Measurements from ENCODE around the gene HSD11B1L. TPM values are rescaled to one million over a fixed set of nuclear protein-coding genes. Genes with fewer than 3 reads are reported as not detected.

HSD11B1L gene
- total RNA-seq, 3 donors from 2014 or later (not counting 1 experiment from before 2014, with no cell fraction given) = 1.1 to 3.7 (median 3.0) TPM

GRCh38 chr19:5646703-5647102 is 34.1 kb upstream of the HSD11B1L start:
- H3K9me3 ChIP-seq (ENCODE audit: control insufficient read depth, insufficient read depth, low read length) = no peaks in the 10 kb centered on the region
- intact Hi-C loops (cut with micrococcal nuclease) = no loop called here
- no peak overlapping the region for H3K4me3 ChIP-seq (ENCODE audit: low read length)
- no peak overlapping the region for H3K27ac ChIP-seq (ENCODE audit: low read length)
- Mint-ChIP-seq H3K4me1 (peaks cover 28 to 40% of the 10 kb centered on the region in 2 donors), H3K9me3 (no peaks in the 10 kb centered on the region), H3K27ac (peak overlapping the region; percentile 36 to 66), H3K27me3 (ENCODE audit: low read depth in 2 of 2) (no peaks in the 10 kb centered on the region), H3K4me3 (no peak overlapping the region), H3K36me3 (peaks cover 50% of the 10 kb centered on the region)
- 87% methylated on average over 4 of the region's 4 CpGs for WGBS (ENCODE audit: insufficient coverage)
- no peaks in the 10 kb centered on the region for H3K27me3 ChIP-seq (ENCODE audit: control insufficient read depth, insufficient read depth, low read length)
- ATAC-seq (no peak), DNase-seq (no peak)
- H3K36me3 ChIP-seq (ENCODE audit: control insufficient read depth, insufficient read depth, low read length) = peaks cover 78% of the 10 kb centered on the region
- TF ChIP-seq CTCF (IDR thresholded peaks at IDR 0.05) = no peak
- H3K4me1 ChIP-seq (ENCODE audit: control insufficient read depth, insufficient read depth, low read length) = no peaks in the 10 kb centered on the region

GRCh38 chr19:5648464-5648863 is 32.4 kb upstream of the HSD11B1L start:
- peak overlapping the region in 1 of 2 donors; percentile 12 for H3K27ac Mint-ChIP-seq
- H3K27me3 Mint-ChIP-seq (ENCODE audit: low read depth in 2 of 2) = no peaks in the 10 kb centered on the region
- H3K4me1 Mint-ChIP-seq = peaks cover 28 to 35% of the 10 kb centered on the region in 2 donors
- ATAC-seq (no peak), DNase-seq (no peak)
- H3K36me3 Mint-ChIP-seq = peaks cover 48% of the 10 kb centered on the region
- TF ChIP-seq CTCF (IDR thresholded peaks at IDR 0.05) = no peak
- no peak overlapping the region for H3K4me3 Mint-ChIP-seq
- WGBS (ENCODE audit: insufficient coverage) = 100% methylated on average over 3 of the region's 11 CpGs
- Histone ChIP-seq H3K4me1 (ENCODE audit: control insufficient read depth, insufficient read depth, low read length) (no peaks in the 10 kb centered on the region), H3K27me3 (ENCODE audit: control insufficient read depth, insufficient read depth, low read length) (no peaks in the 10 kb centered on the region), H3K36me3 (ENCODE audit: control insufficient read depth, insufficient read depth, low read length) (peaks cover 81% of the 10 kb centered on the region), H3K4me3 (ENCODE audit: low read length) (no peak overlapping the region), H3K27ac (ENCODE audit: low read length) (no peak overlapping the region), H3K9me3 (ENCODE audit: control insufficient read depth, insufficient read depth, low read length) (no peaks in the 10 kb centered on the region)
- H3K9me3 Mint-ChIP-seq = no peaks in the 10 kb centered on the region
- intact Hi-C loops (cut with micrococcal nuclease) = no loop called here

- peaks cover 85% of the 10 kb centered on the region for H3K36me3 ChIP-seq (ENCODE audit: control insufficient read depth, insufficient read depth, low read length)
- no peaks in the 10 kb centered on the region for H3K27me3 ChIP-seq (ENCODE audit: control insufficient read depth, insufficient read depth, low read length)
- H3K4me1 Mint-ChIP-seq = peaks cover 9% of the 10 kb centered on the region in 2 donors
- intact Hi-C loops (cut with micrococcal nuclease) = no loop called here
- H3K9me3 ChIP-seq (ENCODE audit: control insufficient read depth, insufficient read depth, low read length) = no peaks in the 10 kb centered on the region
- no peak overlapping the region for H3K4me3 ChIP-seq (ENCODE audit: low read length)
- no peaks in the 10 kb centered on the region for H3K9me3 Mint-ChIP-seq
- TF ChIP-seq CTCF (IDR thresholded peaks at IDR 0.05) = no peak
- DNase-seq (no peak), ATAC-seq (peak in 1 of 3 donors; percentile 17)
- H3K36me3 Mint-ChIP-seq = peaks cover 23% of the 10 kb centered on the region
- 97% methylated on average over 5 of the region's 5 CpGs for WGBS (ENCODE audit: insufficient coverage)
- no peak overlapping the region for H3K27ac ChIP-seq (ENCODE audit: low read length)
- H3K4me3 Mint-ChIP-seq = no peak overlapping the region
- no peaks in the 10 kb centered on the region for H3K27me3 Mint-ChIP-seq (ENCODE audit: low read depth in 2 of 2)
- H3K4me1 ChIP-seq (ENCODE audit: control insufficient read depth, insufficient read depth, low read length) = no peaks in the 10 kb centered on the region
- H3K27ac Mint-ChIP-seq = no peak overlapping the region
Observed at GRCh38 chr19:5651361-5651760, 29.5 kb upstream of the HSD11B1L start.

GRCh38 chr19:5652261-5652660 is 28.6 kb upstream of the HSD11B1L start:
- Histone ChIP-seq H3K4me1 (ENCODE audit: control insufficient read depth, insufficient read depth, low read length) (no peaks in the 10 kb centered on the region), H3K36me3 (ENCODE audit: control insufficient read depth, insufficient read depth, low read length) (peaks cover 82% of the 10 kb centered on the region), H3K27me3 (ENCODE audit: control insufficient read depth, insufficient read depth, low read length) (no peaks in the 10 kb centered on the region), H3K27ac (ENCODE audit: low read length) (no peak overlapping the region), H3K9me3 (ENCODE audit: control insufficient read depth, insufficient read depth, low read length) (no peaks in the 10 kb centered on the region), H3K4me3 (ENCODE audit: low read length) (no peak overlapping the region)
- intact Hi-C loops (cut with micrococcal nuclease) = no loop called here
- 98% methylated on average over 10 of the region's 10 CpGs for WGBS (ENCODE audit: insufficient coverage)
- Mint-ChIP-seq H3K4me1 (peaks cover 0 to under 1% of the 10 kb centered on the region in 2 donors), H3K27me3 (ENCODE audit: low read depth in 2 of 2) (no peaks in the 10 kb centered on the region), H3K36me3 (peaks cover 16% of the 10 kb centered on the region), H3K4me3 (no peak overlapping the region), H3K27ac (peak overlapping the region in 1 of 2 donors; percentile 31), H3K9me3 (no peaks in the 10 kb centered on the region)
- DNase-seq = no peak
- no peak for ATAC-seq
- TF ChIP-seq CTCF (IDR thresholded peaks at IDR 0.05) = no peak

Measured in natural killer cell (primary cell).